ENCODE data around the gene METTL25B. TPM values are rescaled to one million over a fixed set of nuclear protein-coding genes. Genes with fewer than 3 reads are reported as not detected.
A peak's percentile ranks its signal among the peaks of the same experiment; 100 is the strongest.

The METTL25B gene
- 22.2 TPM for polyA plus RNA-seq (ENCODE audit: insufficient read length)

DNA sequence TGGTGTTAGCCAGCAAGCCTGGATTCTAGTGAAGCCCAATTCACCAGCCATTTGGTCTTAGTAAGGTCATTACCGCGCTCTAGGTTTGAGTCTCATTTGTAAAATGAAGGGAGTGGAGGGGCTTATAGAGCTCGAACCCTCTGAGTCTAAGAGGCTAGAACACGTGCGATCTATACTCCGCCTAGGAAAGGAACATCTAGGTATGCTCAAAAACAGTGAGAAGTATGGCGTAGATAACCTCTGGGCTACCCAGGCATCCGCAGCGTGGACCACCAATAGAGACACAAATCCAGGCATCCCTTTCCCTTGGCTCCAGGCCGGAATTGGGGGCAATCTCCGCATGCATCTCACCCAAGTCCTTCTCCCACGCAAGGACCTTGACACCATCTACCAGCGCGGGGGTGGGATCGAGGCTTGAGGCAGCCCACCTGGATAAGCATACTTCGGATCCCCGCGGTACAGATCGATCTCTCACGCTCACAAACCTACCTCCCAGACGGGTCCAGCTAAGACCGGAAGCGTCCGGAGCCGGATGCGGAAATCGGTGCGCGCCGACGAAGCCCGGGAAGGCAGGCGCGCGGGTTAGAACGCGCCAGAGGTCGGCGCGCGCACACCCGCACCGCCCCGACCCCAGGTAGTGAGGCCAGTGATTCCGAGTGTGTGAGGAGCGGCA is at the start of gene METTL25B:
TSS of gene METTL25B (plus strand) at position 544 of the 673 bp plus-strand sequence. CDS start 636 bp downstream, outside the sequence.
- DNase-seq = peak; percentile 88

DNA sequence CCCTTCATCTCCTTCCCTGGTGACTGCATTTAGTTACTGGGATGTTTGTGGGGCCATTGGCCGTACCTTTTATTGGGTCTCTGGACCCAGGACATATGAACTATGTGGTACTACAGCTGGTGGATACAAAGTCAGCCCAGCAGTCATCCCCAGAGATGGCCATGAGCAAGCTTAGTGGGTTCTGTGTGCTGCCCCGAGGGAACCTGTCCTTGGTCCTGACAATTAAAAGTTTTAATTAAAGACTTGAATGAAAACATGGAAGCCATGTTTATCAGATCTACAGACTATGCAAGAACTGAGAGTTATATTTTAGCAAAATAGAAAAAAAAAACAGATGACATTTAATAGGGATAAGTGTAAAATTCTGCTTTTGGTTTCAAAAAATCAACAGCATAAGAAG is 48.2 kb upstream of the METTL25B start:
- no peak for DNase-seq

DNA sequence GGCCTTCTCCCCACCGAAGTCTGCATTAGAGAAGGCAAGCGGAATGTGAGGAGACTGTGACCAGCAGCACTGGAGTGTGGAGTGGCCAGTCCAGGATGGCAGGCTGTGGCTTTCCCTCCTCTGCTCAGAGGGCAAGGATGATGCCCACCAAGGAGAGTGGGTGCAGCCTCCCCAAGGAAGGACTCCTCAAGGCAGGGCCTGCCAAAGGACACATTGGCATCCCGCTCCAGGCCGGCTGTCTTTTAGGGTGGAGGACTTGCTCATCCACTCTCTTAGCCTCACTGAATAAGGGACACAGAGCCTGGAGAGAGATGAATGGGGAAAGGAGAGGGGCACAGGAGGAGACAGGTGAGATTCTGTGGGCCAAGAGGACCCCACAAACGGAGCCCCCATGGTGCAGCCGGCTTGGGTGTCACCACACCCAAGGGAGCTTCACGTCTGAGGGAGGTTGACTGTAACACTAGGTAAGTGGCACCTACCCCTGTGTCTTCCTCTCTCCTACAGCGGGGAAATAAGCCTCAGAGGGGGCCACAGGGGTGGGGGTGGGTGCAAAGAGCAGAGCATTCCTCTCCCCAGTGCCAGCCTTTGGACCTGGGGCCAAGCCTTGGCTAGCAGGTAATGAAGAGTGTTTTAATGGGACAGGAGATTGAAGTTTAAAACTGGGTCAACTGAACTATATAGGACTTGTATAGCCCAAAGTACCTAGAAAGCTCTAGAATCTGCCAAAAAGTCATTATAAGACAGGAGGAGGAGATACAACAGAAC is 46.9 kb upstream of the METTL25B start:
- DNase-seq = no peak

DNA sequence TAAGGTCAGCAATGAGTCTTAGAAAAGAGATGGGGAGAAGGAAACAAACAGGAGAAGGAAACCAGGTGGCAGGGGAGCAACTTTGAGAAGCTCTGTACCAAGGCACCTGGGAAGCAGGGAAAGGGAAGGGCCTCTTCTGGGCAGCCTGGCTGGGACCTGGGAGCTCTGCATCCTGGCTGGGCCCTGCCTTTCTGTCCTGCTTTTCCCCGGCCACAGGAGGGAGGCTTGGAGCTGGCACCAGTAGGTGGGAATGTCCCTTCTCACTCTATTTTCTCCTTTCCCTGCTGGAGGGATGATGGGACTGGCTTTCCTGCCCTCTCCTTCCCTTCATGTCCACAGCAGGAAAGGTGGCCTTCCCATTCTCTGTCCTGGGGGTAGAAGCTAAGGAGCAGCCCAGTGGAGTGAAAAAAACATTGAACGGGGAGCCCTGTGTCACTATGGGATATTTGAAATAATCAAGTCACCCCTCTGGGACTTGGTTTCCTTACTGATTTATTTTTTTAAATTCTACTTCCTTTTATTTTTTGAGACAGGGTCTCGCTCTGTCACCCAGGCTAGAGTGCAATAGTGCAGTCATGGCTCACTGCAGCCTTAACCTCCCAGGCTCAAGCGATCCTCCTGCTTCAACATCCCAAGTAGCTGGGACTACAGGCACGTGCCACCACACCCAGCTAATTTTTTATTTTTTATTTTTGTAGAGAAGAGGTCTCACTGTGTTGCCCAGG is 45.9 kb upstream of the METTL25B start:
- DNase-seq = no peak

DNA sequence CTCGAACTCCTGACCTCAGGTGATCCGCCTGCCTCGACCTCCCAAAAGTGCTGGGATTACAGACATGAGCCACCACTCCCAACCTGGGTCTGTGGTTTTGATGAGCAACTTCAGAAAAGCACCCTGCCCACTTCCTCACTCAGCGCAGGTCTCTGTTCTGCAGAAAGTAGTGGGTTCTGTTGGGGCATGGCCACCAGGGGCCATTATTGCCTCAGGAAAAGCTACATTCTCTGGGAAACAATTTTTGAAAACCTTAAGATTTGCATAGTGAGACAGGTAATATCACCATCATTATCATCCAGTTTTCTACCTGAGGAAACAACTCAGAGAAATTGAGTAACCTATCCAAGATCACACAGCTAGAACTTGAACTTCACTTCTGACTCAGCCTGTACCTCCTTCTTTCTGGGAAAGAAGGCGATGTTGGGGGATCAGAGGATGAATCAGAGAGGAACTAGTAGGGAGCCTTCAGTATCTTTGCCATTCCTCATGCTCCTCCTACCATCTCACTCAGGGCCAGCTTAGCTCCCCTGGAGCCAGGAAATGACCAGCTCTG is 44.0 kb upstream of the METTL25B start:
- DNase-seq = no peak

DNA sequence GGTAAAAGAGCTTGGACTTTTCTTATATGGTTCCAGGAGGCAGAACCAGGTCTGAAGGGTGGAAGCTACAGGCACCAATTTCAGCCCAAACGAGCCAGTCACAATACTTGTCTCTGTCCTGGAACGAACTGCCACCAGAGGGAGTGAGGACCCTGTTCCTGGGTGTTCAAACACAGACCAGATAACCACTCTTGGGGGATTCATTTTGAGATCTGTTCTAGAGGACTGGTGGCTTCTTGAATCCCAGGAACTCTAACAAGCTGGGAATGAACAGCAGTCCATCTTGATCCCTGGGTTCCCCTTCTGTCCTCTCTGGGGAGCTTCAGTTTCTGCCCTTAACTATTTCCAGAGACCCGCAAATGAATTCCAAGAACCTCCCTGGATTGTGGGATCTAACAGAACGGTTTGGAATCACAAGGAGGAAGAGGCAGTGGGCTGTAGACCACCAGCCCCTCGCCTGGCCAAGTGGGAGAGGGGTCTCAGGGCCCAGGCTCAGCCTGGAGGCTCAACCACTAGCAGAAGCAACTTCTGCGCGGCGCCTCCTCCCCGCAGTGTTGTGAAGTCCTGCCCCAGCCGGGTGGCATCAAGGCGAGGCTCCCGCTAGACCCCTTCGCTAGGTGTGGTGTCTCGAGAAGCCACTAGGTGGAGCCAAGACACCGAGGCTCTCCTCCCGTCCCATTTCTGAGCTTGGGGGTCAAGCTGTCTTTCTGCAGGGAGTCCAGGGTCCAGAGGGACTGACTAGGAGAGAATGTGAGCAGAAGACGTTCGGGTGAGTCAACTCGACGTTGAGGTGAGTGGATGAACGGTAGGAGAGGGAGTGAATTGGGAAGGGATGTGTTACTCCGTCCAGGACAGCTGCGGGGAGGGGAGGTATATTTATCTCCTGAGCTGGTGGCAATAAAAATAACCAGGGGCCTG is 39.0 kb upstream of the METTL25B start:
- peak; percentile 83 for DNase-seq

DNA sequence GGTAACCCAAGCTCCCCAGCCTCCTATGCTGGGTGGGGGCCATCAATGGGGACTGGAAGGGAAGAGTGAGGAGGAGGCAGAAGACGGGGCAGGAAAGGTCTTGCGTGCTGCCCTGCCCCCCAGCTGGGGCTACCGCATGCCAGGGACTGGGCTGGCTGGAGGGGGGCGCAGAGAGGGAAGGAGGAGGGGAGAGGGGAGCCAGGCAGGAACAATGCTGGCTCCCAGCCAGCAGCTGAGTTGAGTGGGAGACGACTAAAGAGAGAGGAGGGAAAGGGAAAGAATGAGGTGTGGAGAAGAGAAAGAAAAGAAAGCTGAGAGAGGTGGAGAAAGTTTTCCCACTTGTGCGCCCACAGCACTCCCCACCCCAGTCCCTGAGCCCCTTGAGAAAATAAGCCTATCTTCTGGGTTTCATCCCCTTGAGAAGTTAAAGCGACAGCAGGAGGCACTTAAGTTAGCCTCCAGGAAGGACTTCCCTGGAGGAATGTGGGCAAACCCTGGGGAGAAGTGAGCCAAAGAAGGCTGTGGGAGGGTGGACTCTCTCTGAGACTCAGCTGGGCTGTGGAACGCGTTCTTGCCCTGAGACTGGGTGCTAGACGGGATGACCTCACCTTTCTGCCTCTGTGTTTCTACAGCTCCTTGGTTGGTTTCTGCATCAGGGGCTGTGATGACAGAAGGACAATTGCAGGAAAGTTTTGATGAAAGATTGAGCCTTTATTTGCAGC is 38.2 kb upstream of the METTL25B start:
- no peak for DNase-seq

DNA sequence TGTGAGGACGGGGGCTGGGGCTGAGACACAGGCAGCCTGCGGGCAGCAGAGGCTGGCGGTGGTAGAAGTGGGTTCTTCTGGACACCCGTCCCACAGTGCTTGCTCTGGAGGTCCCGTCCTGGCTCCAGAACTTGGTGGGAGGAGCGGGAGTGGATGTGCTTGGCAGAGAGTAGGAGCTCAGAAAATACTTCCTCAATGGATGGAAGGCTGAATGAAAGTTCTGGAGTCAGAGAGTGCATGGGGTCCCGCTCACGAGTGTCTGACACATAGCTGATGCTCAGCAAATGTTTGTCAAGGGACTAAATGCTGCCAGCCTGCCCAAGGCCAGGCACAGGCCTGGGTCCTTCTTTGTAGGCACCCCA is 37.6 kb upstream of the METTL25B start:
- no peak for DNase-seq

DNA sequence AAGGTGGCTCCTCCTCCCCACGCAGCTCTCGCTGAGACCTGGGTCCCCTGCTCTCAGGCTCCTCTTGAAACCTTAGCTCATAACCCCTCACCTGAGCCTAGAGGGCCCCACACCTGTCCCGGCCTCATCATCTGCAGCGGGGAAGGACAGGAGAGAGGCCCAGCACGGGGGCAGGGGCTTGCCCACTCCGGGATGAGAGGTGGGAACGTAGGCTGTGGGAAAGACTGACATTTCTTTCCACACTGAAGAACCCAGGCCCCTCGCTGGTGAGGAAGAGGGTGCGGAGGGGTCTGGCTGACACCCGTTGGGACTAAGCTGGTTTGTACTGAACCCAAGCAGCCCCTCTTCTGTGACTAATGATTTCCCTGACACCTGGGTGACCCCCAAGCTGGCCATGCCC is 37.1 kb upstream of the METTL25B start:
- DNase-seq = no peak

DNA sequence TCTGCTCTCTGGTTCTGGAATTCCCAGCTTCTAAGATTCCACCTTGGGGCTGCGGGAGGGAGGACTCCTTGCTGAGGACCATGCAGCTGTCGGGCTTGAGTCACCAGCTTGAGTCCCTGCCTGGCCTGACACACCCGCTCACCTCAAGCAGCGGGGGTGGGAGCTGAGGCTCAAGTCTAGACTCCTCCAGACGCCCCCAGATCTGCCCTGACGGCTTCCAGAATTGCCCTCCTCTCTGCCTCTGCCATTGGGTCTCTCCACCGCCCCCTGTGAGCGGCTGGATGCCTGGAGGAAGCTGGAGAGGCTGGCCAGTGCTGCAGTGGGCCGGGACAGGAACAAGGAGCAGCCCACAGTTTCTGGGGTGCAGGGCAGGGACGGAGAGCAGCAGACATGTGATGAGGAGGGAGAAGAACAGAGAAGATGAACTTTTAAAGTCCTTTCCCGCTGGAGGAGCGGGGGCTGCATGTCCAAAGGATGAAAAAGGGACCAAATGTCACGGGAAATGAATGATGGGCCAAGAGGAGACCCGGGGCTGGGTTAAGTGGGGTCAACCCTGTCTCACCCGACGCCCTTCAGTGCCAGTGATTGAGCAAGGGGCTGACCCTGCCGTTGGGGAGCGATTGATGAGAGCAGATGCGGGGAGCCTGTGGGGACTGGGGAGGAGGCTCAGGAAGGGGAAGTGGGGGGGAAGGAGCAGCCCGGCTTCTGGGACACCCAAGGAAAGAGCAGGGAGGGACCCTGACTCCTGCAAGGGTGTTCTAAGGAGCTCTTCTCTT is 36.4 kb upstream of the METTL25B start:
- no peak for DNase-seq

DNA sequence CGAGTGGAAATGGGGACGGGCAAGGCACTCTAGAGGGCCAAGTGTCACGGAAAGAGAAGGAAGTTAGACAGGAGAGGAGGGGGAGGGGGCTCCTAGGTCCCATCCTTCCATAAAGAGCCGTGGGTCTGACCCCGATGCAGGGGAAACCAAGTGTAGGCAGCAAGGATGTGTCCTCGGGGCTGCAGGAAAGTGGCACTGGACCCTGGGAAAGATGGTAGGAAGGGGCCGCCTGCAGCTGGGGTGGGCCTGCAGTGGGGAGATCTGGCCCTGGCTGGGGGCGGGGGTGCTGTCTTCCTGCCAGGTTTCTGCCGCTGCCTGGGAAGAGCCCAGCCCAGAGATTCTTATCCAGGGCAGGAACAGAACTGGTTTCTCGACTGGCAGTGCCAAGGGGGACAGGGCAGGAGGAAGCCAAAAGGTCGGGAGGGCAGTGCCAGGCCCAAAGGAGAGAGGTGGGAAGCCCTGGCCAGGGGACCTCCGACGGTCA is 35.8 kb upstream of the METTL25B start:
- no peak for DNase-seq

DNA sequence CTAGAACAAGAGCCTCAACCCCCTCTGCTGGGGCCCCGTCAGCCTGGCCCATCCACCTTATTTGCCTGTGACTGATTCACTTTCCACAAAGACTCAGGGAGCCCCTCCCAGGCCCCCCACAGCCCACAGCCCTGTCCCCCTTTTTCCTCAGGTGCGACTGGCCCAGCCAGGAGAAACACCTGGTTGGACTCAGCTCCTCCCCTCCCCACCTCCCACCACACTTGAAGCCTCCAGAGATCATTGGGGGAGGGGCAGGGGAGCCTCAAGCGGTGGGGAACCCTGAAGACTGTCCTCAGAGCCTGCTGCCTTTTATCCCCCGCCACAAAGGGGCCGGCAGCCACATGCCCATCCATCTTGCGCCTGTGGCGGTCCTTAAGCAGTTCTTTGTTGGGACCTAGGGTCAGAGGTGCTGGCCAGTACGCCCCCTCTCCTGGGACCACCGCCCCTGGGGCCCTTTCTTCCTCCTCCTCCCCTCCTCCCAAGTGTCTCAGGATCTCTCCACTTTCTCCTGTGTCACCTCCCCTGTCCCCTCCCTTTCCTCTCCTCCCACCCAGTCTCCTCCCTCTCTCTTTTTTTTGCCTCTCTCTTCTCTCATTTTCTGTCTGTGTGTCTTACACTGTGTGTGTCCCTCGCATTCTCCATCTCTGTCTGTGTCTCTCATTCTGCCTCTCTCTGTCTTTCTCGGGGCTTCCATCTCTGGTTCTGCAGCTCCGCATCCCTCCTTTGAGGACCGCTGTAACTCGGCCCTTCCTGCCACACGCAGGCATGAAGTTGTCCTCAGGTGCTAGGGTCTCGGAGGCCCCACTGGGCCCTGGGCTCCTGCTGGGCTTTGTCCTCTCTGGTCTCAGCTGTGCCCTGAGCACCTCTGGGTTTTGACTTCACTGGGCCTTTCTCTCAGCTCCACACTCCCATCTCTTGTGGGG is 35.1 kb upstream of the METTL25B start:
- no peak for DNase-seq

DNA sequence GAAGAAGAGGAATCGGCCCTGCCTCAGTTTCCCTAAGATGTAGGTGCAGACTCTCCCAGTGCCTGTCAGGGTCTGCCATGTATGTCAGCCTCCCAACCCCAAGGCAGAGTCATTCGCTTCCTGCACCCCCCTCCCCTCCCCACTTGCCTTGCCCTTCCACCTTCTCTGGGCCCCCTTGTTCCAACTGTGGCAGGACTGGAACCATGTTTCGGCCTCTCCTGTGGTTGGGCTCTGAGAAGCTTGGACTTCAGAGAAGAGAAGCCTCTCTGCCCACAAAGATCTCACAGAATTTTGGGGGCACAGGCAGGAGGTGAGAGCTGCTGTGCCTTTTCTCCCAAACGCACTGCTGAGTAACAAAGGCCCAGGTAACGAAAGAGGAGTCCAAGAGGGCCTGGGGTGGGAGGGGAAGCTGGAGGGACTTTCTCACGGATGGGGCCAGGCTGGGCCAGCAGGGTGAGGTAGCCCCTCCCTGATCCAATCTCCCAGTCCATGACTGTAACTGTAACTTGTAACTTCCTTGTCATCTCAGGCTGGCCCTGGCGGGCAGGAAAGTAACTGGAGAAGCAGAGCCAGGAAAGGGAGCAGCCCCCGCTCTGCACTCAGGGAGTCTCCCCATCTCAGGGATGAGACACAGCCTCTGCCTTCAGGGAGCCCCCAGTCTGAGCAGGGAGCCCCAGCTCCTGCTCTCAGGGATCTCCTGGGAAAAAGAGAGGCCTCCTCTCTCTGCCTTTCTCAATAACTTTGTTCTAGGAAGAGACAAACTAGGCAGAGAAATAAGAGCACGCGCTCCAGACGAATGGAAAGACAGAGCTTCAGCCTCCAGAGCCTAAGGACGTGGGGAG is 34.2 kb upstream of the METTL25B start:
- DNase-seq = no peak

DNA sequence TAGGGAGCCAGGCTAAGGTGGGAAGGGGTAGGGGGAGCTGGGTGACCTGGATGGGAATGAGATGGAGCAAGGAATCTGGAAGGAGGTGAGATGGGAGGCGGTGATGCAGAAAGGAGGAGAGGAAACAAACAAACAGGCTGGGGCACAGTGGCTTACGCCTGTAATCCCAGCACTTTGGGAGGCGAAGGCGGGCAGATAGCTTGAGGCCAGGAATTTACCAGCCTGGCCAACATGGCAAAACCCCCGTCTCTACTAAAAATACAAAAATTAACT is 33.6 kb upstream of the METTL25B start:
- DNase-seq = no peak

DNA sequence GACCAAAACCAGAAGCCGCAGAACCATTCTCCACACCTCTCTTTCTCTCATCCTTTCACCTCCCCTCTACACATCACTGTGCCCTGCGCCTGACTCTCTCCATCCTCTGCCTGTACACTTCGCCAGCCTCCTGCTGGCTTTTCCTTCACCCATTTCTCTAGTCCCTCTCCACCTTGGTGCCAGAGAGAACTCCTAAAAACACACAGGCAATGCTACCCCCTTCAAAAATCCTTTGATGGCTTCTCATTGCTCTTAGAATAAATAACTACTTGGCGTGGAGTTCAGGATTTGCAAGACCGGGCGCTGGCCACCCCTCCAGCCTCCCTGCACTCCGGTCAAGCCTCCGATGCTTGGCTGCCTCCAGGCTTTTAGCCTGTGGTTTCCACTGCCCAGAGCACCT is 31.5 kb upstream of the METTL25B start:
- DNase-seq = no peak

DNA sequence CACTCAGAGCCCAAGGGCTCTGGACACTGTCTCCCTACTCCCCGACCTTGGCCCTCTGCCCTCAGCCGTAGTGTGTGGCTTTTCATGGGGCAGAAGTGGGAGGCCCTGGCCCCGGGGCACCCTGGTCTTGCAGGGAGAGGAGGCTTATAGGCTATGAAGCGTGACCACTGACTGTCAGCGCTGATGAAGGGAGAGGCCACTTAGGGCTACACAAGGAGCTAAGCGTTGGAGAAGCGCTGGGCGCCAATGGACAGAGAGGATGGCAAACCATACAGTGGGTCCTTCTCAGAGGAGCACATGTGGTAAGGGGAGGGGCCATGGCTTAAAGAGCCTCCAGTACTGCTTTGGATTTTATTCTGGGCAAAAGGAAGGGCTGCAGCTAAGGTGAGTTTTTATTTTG is 30.8 kb upstream of the METTL25B start:
- DNase-seq = no peak

DNA sequence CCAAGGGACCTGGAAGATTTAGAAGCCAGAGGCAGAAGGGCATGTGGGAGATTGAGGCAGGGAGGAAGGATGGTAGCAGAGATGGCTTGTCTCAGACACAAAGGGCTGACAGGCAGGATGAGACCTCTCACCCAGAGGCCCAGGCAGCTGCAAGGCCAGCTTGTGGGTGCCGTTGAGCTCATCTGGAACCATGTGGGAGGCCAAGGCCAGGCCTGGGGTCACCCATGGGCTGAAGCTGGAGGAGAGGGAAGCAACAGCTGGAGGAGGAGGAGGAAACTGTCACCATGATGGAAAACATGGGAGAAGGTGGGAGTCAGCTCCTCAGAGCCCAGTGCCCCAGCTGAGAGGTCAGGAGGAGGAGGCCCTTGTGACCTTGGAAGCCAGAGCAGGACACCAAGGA is 29.3 kb upstream of the METTL25B start:
- no peak for DNase-seq

DNA sequence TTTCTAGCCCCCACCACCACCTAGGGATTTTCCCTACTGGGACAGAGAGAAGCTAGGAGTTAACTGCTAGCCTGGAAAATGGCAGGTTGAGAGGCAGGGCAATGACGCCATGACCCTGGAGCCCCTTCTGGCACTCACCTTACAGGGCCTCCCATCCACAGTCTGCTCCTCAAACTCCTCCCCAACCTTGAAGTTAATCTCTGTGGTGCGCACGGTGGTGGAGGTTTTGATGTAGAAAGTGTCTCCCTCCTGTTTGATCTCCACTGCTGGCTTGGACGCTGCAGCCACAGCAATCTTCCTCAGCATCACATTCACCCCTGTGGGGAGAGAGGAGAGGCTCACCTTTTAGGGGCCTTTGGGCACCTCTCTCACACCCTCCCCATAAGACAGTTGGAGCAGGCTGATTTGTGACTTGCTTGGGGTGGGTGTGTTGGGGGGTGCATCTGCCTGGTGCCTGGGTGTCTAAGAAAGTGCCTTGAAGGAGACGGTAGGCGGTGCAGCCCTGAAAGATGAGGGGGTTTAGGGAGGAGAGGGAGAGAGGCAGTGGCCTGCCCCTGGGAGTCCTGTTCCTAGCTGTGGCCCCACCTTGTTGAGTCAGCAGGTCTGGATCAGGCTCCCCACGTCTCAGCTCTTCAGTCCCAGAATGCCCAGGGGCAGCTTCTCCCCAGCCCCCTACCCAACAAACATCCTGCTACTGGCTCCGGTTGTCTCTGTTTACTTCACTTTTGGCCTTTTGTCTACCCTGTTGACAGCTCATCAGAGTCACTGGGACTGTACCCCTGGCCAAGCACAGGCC is 27.3 kb upstream of the METTL25B start:
- DNase-seq = no peak
